Stomach (tissue), 9 donors: ENCODE measurements around the gene TLR8. TPM values are rescaled to one million over a fixed set of nuclear protein-coding genes. Genes with fewer than 3 reads are reported as not detected.

ENCODE experiments used
- DNase-seq, 2 donors: peaks; one replicate each; pipeline versions ENCODE4 v3.0.0 to v3.0.0-alpha.2; 2013 to 2019
- H3K27ac ChIP-seq, 5 donors: fragments of 200-600 bp in 4 of 5; sonication (generic) in 4 of 5; one replicate each; pipeline ENCODE4 v1.5.1; 2013 to 2019; ENCODE audit warnings: mild to moderate bottlenecking in 1 of 5, moderate library complexity in 1 of 5
- H3K27me3 ChIP-seq, 3 donors: fragments of 200-600 bp; sonication (generic); one replicate each; pipeline ENCODE4 v1.5.1; 2017 to 2019; ENCODE audit warnings: mixed run types in 1 of 3
- H3K36me3 ChIP-seq, 4 donors: fragments of 200-600 bp; sonication (generic); 1 replicate in 3 of 4; 2 replicates in 1 of 4; pipeline ENCODE4 v1.5.1; 2016 to 2019
- H3K4me1 ChIP-seq, 4 donors: fragments of 200-600 bp; sonication (generic); one replicate each; pipeline ENCODE4 v1.5.1; 2016 to 2019
- H3K4me3 ChIP-seq, 4 donors: fragments of 200-600 bp; sonication (generic) in 3 of 4; one replicate each; pipeline ENCODE4 v1.5.1; 2016 to 2019; ENCODE audit warnings: mild to moderate bottlenecking in 1 of 4
- H3K9me3 ChIP-seq, 4 donors: fragments of 200-600 bp; sonication (generic); one replicate each; pipeline ENCODE4 v1.5.1; 2016 to 2019
- EP300 ChIP-seq: sonication (generic); formaldehyde crosslinking; IDR thresholded peaks from one replicate; pipeline ENCODE4 v1.6.1; 2017; ENCODE audit warnings: antibody characterized with exemption
- POLR2A ChIP-seq, 4 donors: fragments of 450-650 bp; IDR thresholded peaks; one replicate each; pipeline ENCODE4 v1.6.1; 2016; ENCODE audit warnings: antibody characterized with exemption in 4 of 4, control low read depth in 2 of 4, mild to moderate bottlenecking in 1 of 4, moderate library complexity in 1 of 4
- POLR2AphosphoS5 ChIP-seq, 3 donors: sonication (generic); formaldehyde crosslinking; IDR thresholded peaks; one replicate each; pipeline ENCODE4 v1.6.1; 2016; ENCODE audit warnings: antibody characterized with exemption in 3 of 3
- WGBS, 5 donors: extraction: QIAGEN DNeasy Blood & Tissue Kit in 3 of 5; methylation state at CpG; one replicate each; pipeline versions ENCODE4 v1.1.5 to v1.1.7; 2013 to 2018; 5-methylcytosine and 5-hydroxymethylcytosine counted together
- intact Hi-C: fragments of 100-400 bp; cut with DNase I; formaldehyde crosslinking; loops from one replicate; pipeline ENCODE4 v1.15.1; 2023; ENCODE audit warnings: low total_unique reads
- polyA plus RNA-seq, 3 donors: library from polyadenylated mRNA; stranded (reverse); fragments of 200-250 nt; gene quantifications; one replicate each; pipeline ENCODE4 v1.2.3, GENCODE V29; 2013
- total RNA-seq, 5 donors: library from RNA; depleted of rRNA; stranded (reverse); fragments of >200 nt; gene quantifications; one replicate each; pipeline versions ENCODE4 v1.1.0 to v1.2.3, GENCODE V29; 2014 to 2016
- TF ChIP-seq, protein P1 (sequence below), 7 experiments: fragments of 450-650 bp in 4 of 7; fragments of 200-600 bp in 3 of 7; sonication (generic) in 3 of 7; IDR thresholded peaks; one replicate each; pipeline ENCODE4 v1.5.1; 2016 to 2019; ENCODE audit warnings: antibody characterized with exemption in 7 of 7, control low read depth in 2 of 7, mild to moderate bottlenecking in 1 of 7
- donor health status: healthy with polysubstance abuse.
- donor health status: Bipolar disorder and iron deficiency.
- donor health status: healthy.

TLR8 gene
- total and polyA plus RNA-seq, 8 donors = 0.13 to 4.0 (median 1.5) TPM; not detected in 3

DNA sequence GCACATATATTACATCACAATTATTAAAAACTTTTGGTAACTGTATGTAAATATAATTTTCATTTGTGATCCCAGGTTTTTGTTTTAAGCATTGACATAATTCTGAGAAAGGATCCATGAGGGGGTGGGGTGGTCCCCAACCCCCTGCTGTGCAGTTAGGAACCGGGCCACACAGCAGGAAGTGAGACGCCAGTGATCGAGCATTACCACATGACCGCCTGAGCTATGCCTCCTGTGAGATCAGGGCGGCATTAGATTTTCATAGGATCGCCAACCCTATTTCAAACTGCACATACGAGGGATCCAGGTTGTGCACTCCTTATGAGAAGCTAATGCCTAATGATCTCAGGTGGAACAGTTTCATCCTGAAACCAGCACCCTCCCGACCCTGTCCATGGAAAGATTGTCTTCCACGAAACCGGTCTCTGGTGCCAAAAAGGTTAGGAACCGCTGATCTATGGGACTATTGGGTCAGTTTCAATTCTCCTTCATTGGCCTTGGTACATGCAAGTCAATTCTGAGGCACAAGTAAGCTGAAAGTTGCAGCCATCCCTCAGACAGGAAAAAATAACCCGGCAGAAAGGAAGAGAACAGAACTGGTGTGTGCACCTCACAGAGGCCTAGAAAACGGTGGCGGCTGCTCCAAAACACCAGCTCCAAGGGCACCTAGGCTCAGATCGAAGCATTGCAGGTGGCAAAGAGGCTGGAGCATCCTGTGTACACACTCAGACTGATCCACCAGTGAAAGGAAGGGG lies 61.5 kb downstream of the TLR8 start:
- DNase-seq = no peak
- WGBS, 5 donors = 60 to 84% (median 80%) methylated on average over 13 to 15 of the region's 15 CpGs

DNA sequence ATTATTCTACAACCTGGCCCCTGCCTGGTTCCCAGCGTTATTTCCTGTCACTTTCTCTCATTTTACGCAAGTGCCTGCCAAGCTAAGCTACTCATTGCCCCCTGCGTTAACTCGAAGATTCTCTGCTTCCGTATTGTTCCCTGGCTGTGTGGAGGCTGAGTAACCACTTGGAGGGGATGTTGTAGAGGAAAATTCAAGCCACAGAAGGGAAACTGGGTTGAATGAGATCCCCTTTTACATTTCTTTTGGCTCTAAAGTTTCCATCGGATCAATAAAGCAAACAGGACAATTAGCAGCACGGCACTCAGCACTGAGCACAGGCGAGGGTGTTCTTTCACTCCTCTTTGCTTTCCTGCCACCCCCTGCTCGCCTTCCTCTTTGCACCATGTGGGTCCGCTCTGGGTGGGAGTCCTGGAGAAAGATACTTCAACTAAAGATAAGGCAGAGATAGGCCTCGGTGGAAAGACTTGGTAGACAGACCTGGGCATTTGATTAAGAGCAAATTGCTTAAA lies 64.3 kb downstream of the TLR8 start:
- Histone ChIP-seq H3K27ac (peak overlapping the region; percentile 76 to 97 (median 94)), H3K4me3 (peak overlapping the region in 2 of 4 donors; percentile 7 to 14), H3K9me3 (peaks cover 0 to 7% (median 0%) of the 10 kb centered on the region in 4 donors), H3K36me3 (peaks cover 0 to 3% (median 0%) of the 10 kb centered on the region in 4 donors), H3K4me1 (peaks cover 0 to 15% (median 5%) of the 10 kb centered on the region in 4 donors), H3K27me3 (peaks cover 0 to 16% (median 0%) of the 10 kb centered on the region in 3 donors)
- 3 to 35% (median 14%) methylated on average over 11 of the region's 11 CpGs for WGBS, 5 donors
- peak in 1 of 2 donors; percentile 84 for DNase-seq
- no peak for TF ChIP-seq POLR2A (IDR thresholded peaks at IDR 0.05)
- TF ChIP-seq POLR2AphosphoS5 (IDR thresholded peaks at IDR 0.05) = peak in 2 of 3 donors; percentile 38 to 68
- TF ChIP-seq, protein P1, sequence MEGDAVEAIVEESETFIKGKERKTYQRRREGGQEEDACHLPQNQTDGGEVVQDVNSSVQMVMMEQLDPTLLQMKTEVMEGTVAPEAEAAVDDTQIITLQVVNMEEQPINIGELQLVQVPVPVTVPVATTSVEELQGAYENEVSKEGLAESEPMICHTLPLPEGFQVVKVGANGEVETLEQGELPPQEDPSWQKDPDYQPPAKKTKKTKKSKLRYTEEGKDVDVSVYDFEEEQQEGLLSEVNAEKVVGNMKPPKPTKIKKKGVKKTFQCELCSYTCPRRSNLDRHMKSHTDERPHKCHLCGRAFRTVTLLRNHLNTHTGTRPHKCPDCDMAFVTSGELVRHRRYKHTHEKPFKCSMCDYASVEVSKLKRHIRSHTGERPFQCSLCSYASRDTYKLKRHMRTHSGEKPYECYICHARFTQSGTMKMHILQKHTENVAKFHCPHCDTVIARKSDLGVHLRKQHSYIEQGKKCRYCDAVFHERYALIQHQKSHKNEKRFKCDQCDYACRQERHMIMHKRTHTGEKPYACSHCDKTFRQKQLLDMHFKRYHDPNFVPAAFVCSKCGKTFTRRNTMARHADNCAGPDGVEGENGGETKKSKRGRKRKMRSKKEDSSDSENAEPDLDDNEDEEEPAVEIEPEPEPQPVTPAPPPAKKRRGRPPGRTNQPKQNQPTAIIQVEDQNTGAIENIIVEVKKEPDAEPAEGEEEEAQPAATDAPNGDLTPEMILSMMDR (IDR thresholded peaks at IDR 0.05) = peak in 3 of 7 experiments; percentile 5 to 71 (median 34)
- intact Hi-C loops = no loop called here

More for the DNA sequence above, 61.5 kb downstream of the TLR8 start:
- intact Hi-C loops = no loop called here
- Histone ChIP-seq H3K4me1 (peaks cover 0 to 15% (median 5%) of the 10 kb centered on the region in 4 donors), H3K9me3 (no peaks in the 10 kb centered on the region), H3K36me3 (no peaks in the 10 kb centered on the region), H3K27me3 (peaks cover 0 to 4% (median 0%) of the 10 kb centered on the region in 3 donors), H3K4me3 (no peak overlapping the region), H3K27ac (peak overlapping the region in 3 of 5 donors; percentile 8 to 39 (median 34))
- no peak for TF ChIP-seq EP300
- no peak for TF ChIP-seq POLR2AphosphoS5 (IDR thresholded peaks at IDR 0.05)
- TF ChIP-seq, protein P1 (IDR thresholded peaks at IDR 0.05) = no peak
- no peak for TF ChIP-seq POLR2A (IDR thresholded peaks at IDR 0.05)

DNA sequence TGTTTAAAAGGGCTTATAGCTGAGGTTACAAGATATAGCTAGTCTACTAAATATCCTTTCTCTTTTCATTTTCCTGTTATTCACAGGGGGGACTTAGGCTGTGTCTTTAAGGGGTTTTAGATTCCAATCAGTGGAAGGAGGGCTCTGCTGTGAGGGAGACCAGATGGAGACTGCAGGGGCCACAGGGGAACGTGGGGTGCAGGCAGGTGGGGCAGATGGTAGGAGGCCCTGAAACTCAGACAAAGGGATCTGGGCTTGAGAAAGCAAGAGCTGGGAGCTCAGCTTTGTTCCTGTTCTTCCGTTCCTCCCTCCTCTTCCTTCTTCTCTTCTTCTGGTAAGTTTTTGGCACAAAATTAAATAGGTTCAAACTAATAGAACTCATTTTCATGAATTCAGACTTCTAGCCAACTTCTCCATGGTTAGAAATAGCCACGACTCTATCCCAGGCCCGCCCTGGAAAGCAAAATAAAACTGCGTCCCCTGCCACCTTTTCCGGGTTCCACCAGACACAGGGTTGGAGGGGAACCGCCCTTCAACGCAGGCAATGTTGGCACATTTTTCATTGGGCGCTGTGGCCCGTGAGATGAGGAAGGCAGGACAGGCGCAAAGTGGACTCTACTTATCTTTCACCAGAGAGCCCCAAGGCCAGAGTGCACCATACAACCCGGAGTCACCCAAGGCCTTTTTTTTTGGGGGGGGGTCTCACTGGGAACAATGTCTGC lies 65.0 kb downstream of the TLR8 start:
- intact Hi-C loops = no loop called here
- H3K9me3 ChIP-seq = peaks cover 0 to 7% (median 0%) of the 10 kb centered on the region in 4 donors
- peak overlapping the region; percentile 90 to 97 (median 94) for H3K27ac ChIP-seq
- H3K27me3 ChIP-seq = peaks cover 0 to 18% (median 0%) of the 10 kb centered on the region in 3 donors
- peaks cover 0 to 15% (median 5%) of the 10 kb centered on the region in 4 donors for H3K4me1 ChIP-seq
- DNase-seq = peak; percentile 65 to 79
- 21 to 52% (median 37%) methylated on average over 12 of the region's 12 CpGs for WGBS, 5 donors
- peaks cover 0 to 3% (median 0%) of the 10 kb centered on the region in 4 donors for H3K36me3 ChIP-seq
- TF ChIP-seq POLR2AphosphoS5 (IDR thresholded peaks at IDR 0.05) (peak in 2 of 3 donors; percentile 67 to 74), POLR2A (IDR thresholded peaks at IDR 0.05) (no peak)
- H3K4me3 ChIP-seq = peak overlapping the region in 2 of 4 donors; percentile 7 to 20

DNA sequence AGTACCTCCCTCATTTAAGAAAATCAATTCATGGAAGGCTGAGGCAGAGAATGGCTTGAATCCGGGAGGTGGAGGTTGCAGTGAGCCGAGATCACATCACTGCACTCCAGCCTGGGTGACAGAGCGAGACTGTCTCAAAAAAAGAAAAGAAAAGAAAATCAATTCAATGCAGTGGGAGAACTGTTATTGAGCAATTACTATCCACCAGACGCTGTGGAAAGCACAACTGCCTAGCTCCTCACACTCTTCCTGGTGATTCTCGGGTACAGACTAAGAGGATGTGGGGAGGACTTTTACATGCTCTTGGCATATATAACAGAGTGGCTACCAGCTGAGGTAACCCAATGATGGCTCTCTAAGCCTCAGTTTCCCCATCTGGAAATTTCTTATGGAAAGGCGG lies 65.8 kb downstream of the TLR8 start:
- H3K27ac ChIP-seq = peak overlapping the region; percentile 90 to 97 (median 94)
- peak in 1 of 3 donors; percentile 40 for TF ChIP-seq POLR2AphosphoS5 (IDR thresholded peaks at IDR 0.05)
- no peak for TF ChIP-seq POLR2A (IDR thresholded peaks at IDR 0.05)
- TF ChIP-seq, protein P1 (IDR thresholded peaks at IDR 0.05) = no peak
- no peak for TF ChIP-seq EP300
- WGBS, 5 donors = 32 to 68% (median 49%) methylated on average over 6 of the region's 6 CpGs
- H3K4me3 ChIP-seq = peak overlapping the region in 2 of 4 donors; percentile 3 to 20
- peaks cover 0 to 3% (median 0%) of the 10 kb centered on the region in 4 donors for H3K36me3 ChIP-seq
- H3K4me1 ChIP-seq = peaks cover 0 to 15% (median 5%) of the 10 kb centered on the region in 4 donors
- peaks cover 0 to 7% (median 0%) of the 10 kb centered on the region in 4 donors for H3K9me3 ChIP-seq
- intact Hi-C loops = no loop called here
- no peak for DNase-seq
- H3K27me3 ChIP-seq = peaks cover 0 to 14% (median 0%) of the 10 kb centered on the region in 3 donors

Other genes with a start within 250 kb of the TLR8 start
- 10 to 100 TPM in 4 of 5 donors, 1 to 10 TPM in 1; 4.6 to 94.2 (median 58.5) TPM for gene PRPS2, start 115.2 kb upstream of the TLR8 start, total RNA-seq
- gene PRPS2, start 115.2 kb upstream of the TLR8 start, polyA plus RNA-seq = 10 to 100 TPM; 32.8 to 46.0 (median 35.0) TPM
- gene TLR7, start 39.5 kb upstream of the TLR8 start, total RNA-seq = 1 to 10 TPM in 1 of 5 donors, under 1 TPM in 2, not detected in 2; 0.55 to 1.2 (median 0.87) TPM
- gene TLR7, start 39.5 kb upstream of the TLR8 start, polyA plus RNA-seq = under 1 TPM; 0.08 to 0.31 (median 0.12) TPM
- 1,000 to 10,000 TPM; 1,734 to 4,964 (median 2,895) TPM for gene TMSB4X, start 68.5 kb downstream of the TLR8 start, total RNA-seq
- over 10,000 TPM in 2 of 3 donors, 1,000 to 10,000 TPM in 1; 4,831 to 14,609 (median 13,196) TPM for gene TMSB4X, start 68.5 kb downstream of the TLR8 start, polyA plus RNA-seq
- gene FAM9C, start 138.0 kb downstream of the TLR8 start, total RNA-seq = under 1 TPM in 1 of 5 donors, not detected in 4; 0.18 TPM
- under 1 TPM in 1 of 3 donors, not detected in 2; 0.31 TPM for gene FAM9C, start 138.0 kb downstream of the TLR8 start, polyA plus RNA-seq